ENCODE measurements around the gene ZNF541.

ZNF541 gene

DNA sequence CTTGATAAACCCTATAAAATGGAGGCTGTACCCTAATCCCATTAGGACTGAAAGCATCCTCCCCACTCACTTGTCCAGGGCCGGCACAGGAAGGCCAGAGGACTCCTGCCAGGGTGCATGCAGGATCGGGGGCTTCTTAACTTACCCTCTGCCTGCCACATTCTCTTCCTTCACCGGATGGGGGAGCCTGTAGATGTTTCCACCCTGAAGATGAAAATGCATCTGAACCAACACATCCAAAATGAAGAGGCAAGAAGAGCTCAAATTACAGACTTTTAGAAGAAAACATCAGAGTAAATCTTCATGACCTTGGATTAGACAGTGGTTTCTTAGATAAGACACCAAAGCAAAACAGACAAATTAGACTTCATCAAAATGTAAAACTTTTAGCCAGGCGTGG, 32.2 kb downstream of the ZNF541 start:
- H3K9me3 ChIP-seq (ENCODE audit: insufficient read depth, low read length) = no peaks in the 10 kb centered on the region
- no peak overlapping the region for H3K4me3 ChIP-seq (ENCODE audit: insufficient read length, low read depth)
- peaks cover 5% of the 10 kb centered on the region for H3K4me1 ChIP-seq (ENCODE audit: insufficient read depth, insufficient read length)
- TF ChIP-seq ZNF274 (IDR thresholded peaks at IDR 0.05; ENCODE audit: low read depth, low read length) (no peak), YY1 (IDR thresholded peaks at IDR 0.05; ENCODE audit: insufficient read depth, insufficient read length) (no peak), SUZ12 (IDR thresholded peaks at IDR 0.05; ENCODE audit: extremely low read depth, insufficient read depth, insufficient read length) (no peak)
- peak overlapping the region; percentile 42 for H3K9ac ChIP-seq (ENCODE audit: insufficient read length, low read depth)
- no peak for DNase-seq (ENCODE audit: low read depth, low spot score)
- no peaks in the 10 kb centered on the region for H3K27me3 ChIP-seq (ENCODE audit: insufficient read depth, insufficient read length)
- H3K36me3 ChIP-seq (ENCODE audit: insufficient read depth, insufficient read length, low read length) = no peaks in the 10 kb centered on the region

DNA sequence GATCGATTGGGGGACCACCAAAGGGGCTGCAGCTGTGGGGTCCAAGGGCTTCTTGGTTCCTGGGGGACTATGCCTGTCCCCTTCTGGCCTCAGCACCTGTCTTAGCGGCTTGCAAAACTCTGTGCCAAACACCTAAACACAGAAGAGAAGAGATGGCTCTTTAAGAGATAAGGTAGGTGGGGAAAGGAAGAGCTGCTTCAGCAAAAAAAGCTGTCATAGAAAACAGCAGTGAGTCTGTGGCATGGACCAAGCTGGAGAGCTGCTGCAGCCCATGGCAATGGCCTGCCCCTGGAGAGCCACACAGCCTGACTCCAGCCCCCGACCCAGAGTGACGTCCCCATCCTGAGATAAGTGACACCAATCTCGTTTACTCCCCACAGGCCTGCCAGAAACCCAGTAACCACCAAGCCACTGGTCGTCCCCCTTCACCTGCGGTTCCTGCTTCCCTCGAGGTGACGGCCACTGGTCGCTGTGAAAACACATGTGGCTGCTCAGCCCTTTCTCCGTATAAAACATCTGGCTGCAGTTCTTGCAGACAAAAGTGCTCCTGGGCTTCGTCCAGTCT, 33.1 kb downstream of the ZNF541 start:
- TF ChIP-seq YY1 (IDR thresholded peaks at IDR 0.05; ENCODE audit: insufficient read depth, insufficient read length) (no peak), SUZ12 (IDR thresholded peaks at IDR 0.05; ENCODE audit: extremely low read depth, insufficient read depth, insufficient read length) (no peak), ZNF274 (IDR thresholded peaks at IDR 0.05; ENCODE audit: low read depth, low read length) (no peak)
- DNase-seq (ENCODE audit: low read depth, low spot score) = no peak
- Histone ChIP-seq H3K9ac (ENCODE audit: insufficient read length, low read depth) (no peak overlapping the region), H3K4me1 (ENCODE audit: insufficient read depth, insufficient read length) (peaks cover 3% of the 10 kb centered on the region), H3K27me3 (ENCODE audit: insufficient read depth, insufficient read length) (no peaks in the 10 kb centered on the region), H3K4me3 (ENCODE audit: insufficient read length, low read depth) (no peak overlapping the region), H3K9me3 (ENCODE audit: insufficient read depth, low read length) (no peaks in the 10 kb centered on the region), H3K36me3 (ENCODE audit: insufficient read depth, insufficient read length, low read length) (no peaks in the 10 kb centered on the region)

DNA sequence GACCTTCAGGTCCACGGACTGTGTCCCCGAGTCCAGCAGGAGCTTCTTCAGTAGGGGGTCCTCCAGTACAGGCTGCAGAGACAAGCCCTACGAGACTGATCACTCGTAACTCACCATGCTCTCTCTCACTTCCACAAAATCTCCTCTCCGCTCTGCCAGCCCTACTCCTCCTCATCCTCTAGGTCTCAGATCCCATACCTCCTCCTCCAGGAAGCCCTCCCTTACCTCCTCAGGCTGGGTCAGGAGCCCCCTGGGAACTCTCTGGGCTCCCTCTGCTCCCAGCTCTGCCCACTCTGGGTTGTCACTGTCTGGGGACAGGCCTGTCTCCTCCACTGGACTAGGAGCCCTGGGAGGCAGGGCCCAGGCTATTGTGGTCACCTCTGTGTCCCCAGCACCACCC, 34.1 kb downstream of the ZNF541 start:
- no peak overlapping the region for H3K9ac ChIP-seq (ENCODE audit: insufficient read length, low read depth)
- H3K4me3 ChIP-seq (ENCODE audit: insufficient read length, low read depth) = no peak overlapping the region
- H3K4me1 ChIP-seq (ENCODE audit: insufficient read depth, insufficient read length) = peaks cover 3% of the 10 kb centered on the region
- H3K36me3 ChIP-seq (ENCODE audit: insufficient read depth, insufficient read length, low read length) = no peaks in the 10 kb centered on the region
- no peaks in the 10 kb centered on the region for H3K27me3 ChIP-seq (ENCODE audit: insufficient read depth, insufficient read length)
- no peak for DNase-seq (ENCODE audit: low read depth, low spot score)
- TF ChIP-seq SUZ12 (IDR thresholded peaks at IDR 0.05; ENCODE audit: extremely low read depth, insufficient read depth, insufficient read length) = no peak
- TF ChIP-seq YY1 (IDR thresholded peaks at IDR 0.05; ENCODE audit: insufficient read depth, insufficient read length) = no peak
- H3K9me3 ChIP-seq (ENCODE audit: insufficient read depth, low read length) = no peaks in the 10 kb centered on the region

DNA sequence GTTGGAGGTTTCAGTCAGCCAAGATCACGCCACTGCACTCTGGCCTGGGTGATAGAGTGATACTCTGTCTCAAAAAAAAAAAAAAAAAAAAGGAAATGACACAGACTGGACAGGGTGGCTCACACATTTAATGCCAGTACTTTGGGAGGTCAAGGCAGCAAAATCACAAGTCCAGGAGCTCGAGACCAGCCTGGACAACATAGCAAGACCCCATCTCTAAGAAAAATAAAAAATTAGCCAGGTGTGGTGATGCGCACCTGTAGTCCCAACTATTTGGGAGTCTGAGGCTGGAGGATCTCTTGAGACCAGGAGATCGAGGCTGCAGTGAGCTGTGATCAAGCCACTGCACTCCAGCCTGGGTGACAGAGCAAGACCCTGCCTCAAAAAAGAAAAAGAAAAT, 35.5 kb downstream of the ZNF541 start:
- no peak for TF ChIP-seq ZNF274 (IDR thresholded peaks at IDR 0.05; ENCODE audit: low read depth, low read length)
- TF ChIP-seq SUZ12 (IDR thresholded peaks at IDR 0.05; ENCODE audit: extremely low read depth, insufficient read depth, insufficient read length) = no peak
- no peak for TF ChIP-seq YY1 (IDR thresholded peaks at IDR 0.05; ENCODE audit: insufficient read depth, insufficient read length)
- no peak for DNase-seq (ENCODE audit: low read depth, low spot score)
- no peak overlapping the region for H3K4me3 ChIP-seq (ENCODE audit: insufficient read length, low read depth)
- no peaks in the 10 kb centered on the region for H3K27me3 ChIP-seq (ENCODE audit: insufficient read depth, insufficient read length)
- H3K36me3 ChIP-seq (ENCODE audit: insufficient read depth, insufficient read length, low read length) = no peaks in the 10 kb centered on the region
- no peak overlapping the region for H3K9ac ChIP-seq (ENCODE audit: insufficient read length, low read depth)
- H3K9me3 ChIP-seq (ENCODE audit: insufficient read depth, low read length) = no peaks in the 10 kb centered on the region
- peaks cover 3% of the 10 kb centered on the region for H3K4me1 ChIP-seq (ENCODE audit: insufficient read depth, insufficient read length)

DNA sequence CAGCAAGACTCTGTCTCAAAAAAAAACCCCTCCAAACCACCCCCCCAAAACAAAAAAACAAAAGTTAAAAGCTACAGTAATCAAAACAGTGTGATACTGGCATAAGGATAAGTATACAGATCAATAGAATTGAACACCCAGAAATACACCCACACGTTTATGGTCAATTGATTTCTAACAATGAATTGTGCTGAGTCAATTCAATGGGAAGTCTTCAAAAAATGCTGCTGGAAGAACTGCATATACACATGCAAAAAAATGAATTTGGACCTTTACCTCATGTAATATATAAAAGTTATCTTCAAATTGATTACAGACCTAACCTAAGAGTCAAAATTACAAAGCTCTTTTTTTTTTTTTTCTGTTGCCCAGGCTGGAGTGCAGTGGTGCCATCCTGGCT, 38.3 kb downstream of the ZNF541 start:
- Histone ChIP-seq H3K9me3 (ENCODE audit: insufficient read depth, low read length) (no peaks in the 10 kb centered on the region), H3K36me3 (ENCODE audit: insufficient read depth, insufficient read length, low read length) (no peaks in the 10 kb centered on the region), H3K4me3 (ENCODE audit: insufficient read length, low read depth) (no peak overlapping the region), H3K9ac (ENCODE audit: insufficient read length, low read depth) (no peak overlapping the region), H3K4me1 (ENCODE audit: insufficient read depth, insufficient read length) (peaks cover under 1% of the 10 kb centered on the region), H3K27me3 (ENCODE audit: insufficient read depth, insufficient read length) (peaks cover 4% of the 10 kb centered on the region)
- TF ChIP-seq SUZ12 (IDR thresholded peaks at IDR 0.05; ENCODE audit: extremely low read depth, insufficient read depth, insufficient read length) (no peak), ZNF274 (IDR thresholded peaks at IDR 0.05; ENCODE audit: low read depth, low read length) (no peak), YY1 (IDR thresholded peaks at IDR 0.05; ENCODE audit: insufficient read depth, insufficient read length) (no peak)
- DNase-seq (ENCODE audit: low read depth, low spot score) = no peak

DNA sequence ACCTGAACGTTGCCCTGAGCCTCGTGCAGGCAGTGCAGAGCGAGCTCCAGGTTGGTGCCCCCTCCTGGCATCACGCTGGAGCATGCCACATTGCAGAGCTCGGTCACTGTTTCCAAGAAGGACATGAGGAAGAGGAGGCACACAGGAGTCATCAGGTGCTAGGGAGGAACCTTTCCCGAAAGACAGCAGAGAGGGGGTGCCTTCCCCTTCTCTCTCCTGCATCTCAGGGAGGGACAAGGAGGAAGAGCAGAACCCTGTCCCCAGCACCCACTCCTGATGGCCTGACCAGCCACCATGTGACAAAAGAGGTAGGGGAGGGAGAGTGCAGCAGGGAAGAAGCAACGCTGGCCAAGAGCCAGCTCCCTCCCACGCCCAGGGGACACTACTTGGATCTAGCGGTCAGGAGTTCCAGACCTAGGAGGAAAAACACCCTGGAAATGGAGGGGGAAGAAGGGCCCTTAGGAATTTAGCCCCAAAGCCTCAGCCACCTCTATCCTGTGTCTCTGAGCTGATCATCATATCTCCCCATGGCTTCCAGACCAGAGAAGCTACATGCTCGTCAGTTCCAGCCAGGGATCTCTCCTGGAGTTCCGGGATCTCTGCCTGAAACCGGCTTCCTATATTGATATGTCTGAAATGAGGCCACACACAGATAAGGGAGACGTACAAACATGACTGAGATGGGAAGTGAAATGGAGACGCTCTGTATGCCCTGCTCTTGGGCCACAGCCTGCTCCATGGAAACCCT, 41.1 kb downstream of the ZNF541 start:
- TF ChIP-seq YY1 (IDR thresholded peaks at IDR 0.05; ENCODE audit: insufficient read depth, insufficient read length) = no peak
- TF ChIP-seq ZNF274 (IDR thresholded peaks at IDR 0.05; ENCODE audit: low read depth, low read length) = no peak
- TF ChIP-seq SUZ12 (IDR thresholded peaks at IDR 0.05; ENCODE audit: extremely low read depth, insufficient read depth, insufficient read length) = no peak
- peaks cover 4% of the 10 kb centered on the region for H3K27me3 ChIP-seq (ENCODE audit: insufficient read depth, insufficient read length)
- H3K4me1 ChIP-seq (ENCODE audit: insufficient read depth, insufficient read length) = no peaks in the 10 kb centered on the region
- no peaks in the 10 kb centered on the region for H3K9me3 ChIP-seq (ENCODE audit: insufficient read depth, low read length)
- H3K36me3 ChIP-seq (ENCODE audit: insufficient read depth, insufficient read length, low read length) = no peaks in the 10 kb centered on the region
- DNase-seq (ENCODE audit: low read depth, low spot score) = no peak
- no peak overlapping the region for H3K9ac ChIP-seq (ENCODE audit: insufficient read length, low read depth)
- H3K4me3 ChIP-seq (ENCODE audit: insufficient read length, low read depth) = no peak overlapping the region

DNA sequence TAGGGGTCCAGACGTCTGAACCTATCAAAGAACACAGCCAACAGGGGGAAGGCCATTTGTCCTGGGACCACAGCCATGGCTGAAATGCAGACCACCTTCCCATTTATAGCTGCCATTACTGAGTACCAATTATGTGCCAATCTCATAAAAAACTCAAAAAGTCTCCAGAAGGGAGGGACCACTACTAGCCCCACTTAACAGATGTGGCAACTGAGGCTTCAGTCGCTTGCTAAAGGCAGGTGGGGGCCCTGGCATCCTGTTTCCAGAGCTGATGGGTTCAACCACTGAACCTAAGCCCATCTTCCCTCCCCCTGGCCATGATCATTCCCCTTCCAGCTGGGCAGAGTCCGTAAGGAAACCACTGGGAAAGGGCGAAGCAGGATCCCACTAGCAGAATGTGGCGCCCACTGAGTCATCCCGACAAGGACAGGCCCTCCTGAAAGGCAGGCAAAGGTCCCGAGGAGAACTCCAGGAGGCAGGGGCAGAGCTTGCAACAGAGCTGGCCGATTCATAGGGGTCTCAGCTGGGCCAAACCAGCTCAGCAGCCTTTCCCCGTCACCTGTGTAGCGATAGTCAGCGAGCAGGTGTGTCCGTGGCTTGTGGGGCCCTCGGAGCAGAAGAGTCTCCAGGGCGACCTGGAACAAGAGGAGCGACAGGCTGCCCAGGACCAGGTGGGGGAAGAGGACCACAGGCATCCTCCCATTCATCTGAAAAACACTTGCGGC, 43.8 kb downstream of the ZNF541 start:
- H3K4me3 ChIP-seq (ENCODE audit: insufficient read length, low read depth) = no peak overlapping the region
- DNase-seq (ENCODE audit: low read depth, low spot score) = no peak
- H3K27me3 ChIP-seq (ENCODE audit: insufficient read depth, insufficient read length) = peaks cover 4% of the 10 kb centered on the region
- H3K4me1 ChIP-seq (ENCODE audit: insufficient read depth, insufficient read length) = no peaks in the 10 kb centered on the region
- TF ChIP-seq YY1 (IDR thresholded peaks at IDR 0.05; ENCODE audit: insufficient read depth, insufficient read length) = no peak
- TF ChIP-seq SUZ12 (IDR thresholded peaks at IDR 0.05; ENCODE audit: extremely low read depth, insufficient read depth, insufficient read length) = no peak
- no peak for TF ChIP-seq ZNF274 (IDR thresholded peaks at IDR 0.05; ENCODE audit: low read depth, low read length)
- no peaks in the 10 kb centered on the region for H3K9me3 ChIP-seq (ENCODE audit: insufficient read depth, low read length)
- H3K9ac ChIP-seq (ENCODE audit: insufficient read length, low read depth) = no peak overlapping the region
- no peaks in the 10 kb centered on the region for H3K36me3 ChIP-seq (ENCODE audit: insufficient read depth, insufficient read length, low read length)
